GM21619 (cell line): ENCODE data around the gene GNAQ.
"Not testable (repeated sequence)": the region's sequence is repeated elsewhere in the genome, so short reads cannot be mapped to it uniquely, and the experiment has no call there.

Experiments
- ATAC-seq: cut with Tn5 transposase; IDR thresholded peaks from one replicate; pipeline ENCODE4 v1.9.1; 2021; ENCODE audit not compliant: unreplicated experiment

GNAQ gene

GRCh38 chr9:77748214-77748772, 283.3 kb downstream of the GNAQ start:
- ATAC-seq = no peak

DNA sequence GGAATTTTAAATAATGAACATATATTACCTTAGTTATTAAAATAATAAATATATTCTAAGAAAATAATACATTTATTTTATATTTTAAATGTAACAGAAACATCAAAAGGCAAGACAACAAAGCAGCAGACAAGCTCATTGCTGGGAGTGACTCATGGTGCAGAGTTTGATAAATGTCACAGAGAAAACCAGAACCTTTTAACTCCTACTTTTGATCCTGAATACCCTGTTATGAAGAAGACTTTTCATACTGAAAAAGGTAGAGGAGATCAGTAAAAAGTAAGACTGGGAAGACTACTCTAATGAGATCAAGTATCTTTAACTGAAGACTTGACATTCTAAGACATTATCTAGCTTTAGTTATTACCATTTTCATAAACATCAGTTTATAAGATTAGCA, 284.4 kb downstream of the GNAQ start:
- no peak for ATAC-seq

DNA sequence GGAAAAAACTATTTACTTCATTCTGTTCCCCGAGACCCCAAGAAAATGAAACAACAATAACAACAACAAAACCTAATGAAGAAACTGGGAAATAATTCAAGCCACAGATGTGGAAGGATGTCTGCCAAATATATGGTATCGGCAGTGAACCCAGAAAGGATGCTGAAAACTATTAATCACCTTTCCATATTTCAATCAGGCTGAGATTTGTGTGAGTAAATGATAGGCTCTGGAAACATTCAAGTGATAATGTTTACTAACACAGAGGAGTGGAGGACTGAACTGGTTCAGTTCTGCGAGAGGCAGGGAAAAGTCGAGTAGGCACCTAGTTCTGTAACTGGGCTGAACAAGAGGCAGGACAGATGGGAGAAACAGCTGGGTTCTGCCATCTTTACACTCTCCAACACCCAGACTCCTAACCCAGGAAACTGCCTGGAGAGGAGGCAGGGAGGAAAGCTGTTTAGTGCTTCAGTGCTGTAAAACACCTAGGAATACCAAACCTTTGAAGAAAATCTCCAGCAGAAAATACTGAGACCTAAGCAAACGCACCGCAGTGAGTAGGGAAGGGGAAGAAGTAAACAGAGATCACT, 286.7 kb downstream of the GNAQ start:
- ATAC-seq = no peak

- no peak for ATAC-seq
Measured at GRCh38 chr9:77743386-77743785, 288.2 kb downstream of the GNAQ start.

DNA sequence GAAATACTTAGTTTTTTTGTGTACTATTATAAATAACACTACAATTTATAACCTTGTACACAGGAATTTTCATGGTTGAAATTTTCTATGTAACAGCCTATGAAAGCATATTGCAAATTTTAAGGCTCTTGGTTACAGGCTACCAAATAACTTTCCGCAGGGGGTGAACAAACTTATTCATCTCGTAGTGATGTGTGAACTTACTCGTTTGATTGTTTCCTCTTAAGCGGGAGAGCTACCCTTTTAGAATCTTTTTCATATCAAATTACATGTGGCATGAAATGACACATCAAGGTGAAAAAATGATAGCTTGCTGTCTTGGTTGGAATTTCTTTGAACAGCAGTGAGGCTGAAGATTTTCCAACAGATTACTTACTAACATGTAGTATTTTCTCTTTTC, 292.7 kb downstream of the GNAQ start:
- no peak for ATAC-seq

- ATAC-seq = no peak
Measured at GRCh38 chr9:77735494-77735893, 296.1 kb downstream of the GNAQ start.

GRCh38 chr9:77731930-77732329, 299.7 kb downstream of the GNAQ start:
- peak; percentile 62 for ATAC-seq

GRCh38 chr9:77731008-77731698, 300.5 kb downstream of the GNAQ start:
- ATAC-seq = no peak

DNA sequence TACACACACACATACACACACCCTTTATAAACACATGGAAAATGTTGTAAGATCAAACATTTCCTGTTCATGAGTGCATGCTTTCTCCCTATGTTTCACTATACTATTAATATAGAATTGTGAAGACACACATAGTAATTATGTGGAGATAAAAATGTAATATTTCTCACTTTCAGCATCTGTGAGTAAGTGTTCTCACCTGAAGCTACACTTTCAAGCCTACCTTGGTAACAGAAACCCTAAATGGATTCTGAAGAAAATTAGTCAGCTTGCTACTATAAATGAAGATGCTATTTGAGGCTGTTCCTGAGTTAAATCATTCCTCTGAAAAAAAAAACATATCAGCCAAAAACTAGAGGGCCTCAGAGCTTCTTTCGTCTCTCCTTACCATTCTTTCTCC, 302.4 kb downstream of the GNAQ start:
- no peak for ATAC-seq

DNA sequence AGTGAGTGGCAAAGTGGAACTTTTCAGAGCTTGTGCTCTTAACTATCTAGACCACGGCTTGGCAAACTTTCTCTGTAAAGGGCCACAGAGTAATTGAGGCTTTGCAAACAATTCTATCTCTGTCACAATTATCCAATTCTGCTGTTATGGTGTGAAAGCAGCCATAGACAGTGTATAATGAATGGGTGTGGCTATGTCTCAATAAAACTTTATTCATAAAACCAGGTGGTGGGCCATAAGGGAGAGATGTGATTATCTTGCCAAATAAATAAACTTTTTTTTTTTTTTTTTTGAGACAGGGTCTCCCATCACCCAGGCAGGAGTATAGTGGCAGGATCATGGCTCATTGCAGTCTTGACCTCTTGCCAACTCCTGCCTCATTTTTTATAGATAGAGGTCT, 304.8 kb downstream of the GNAQ start:
- ATAC-seq = no peak

DNA sequence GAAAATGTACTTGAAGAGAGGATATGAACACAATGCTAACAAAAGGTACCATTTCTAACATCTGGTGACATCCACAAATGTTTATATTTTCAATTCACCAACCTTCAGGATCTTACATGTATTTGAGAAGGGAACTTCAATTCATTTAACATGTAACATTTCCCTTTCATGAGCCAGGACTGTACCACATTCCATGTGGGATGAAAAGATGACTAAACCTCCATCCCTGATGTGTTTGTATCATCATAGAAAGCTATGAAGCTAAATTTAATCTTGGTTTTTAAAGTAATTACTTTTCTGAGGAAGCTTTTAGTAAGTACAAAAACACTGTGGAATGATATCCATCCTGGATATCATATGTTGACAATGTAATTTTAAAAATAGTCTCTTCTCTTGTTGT, 305.3 kb downstream of the GNAQ start:
- ATAC-seq = no peak

DNA sequence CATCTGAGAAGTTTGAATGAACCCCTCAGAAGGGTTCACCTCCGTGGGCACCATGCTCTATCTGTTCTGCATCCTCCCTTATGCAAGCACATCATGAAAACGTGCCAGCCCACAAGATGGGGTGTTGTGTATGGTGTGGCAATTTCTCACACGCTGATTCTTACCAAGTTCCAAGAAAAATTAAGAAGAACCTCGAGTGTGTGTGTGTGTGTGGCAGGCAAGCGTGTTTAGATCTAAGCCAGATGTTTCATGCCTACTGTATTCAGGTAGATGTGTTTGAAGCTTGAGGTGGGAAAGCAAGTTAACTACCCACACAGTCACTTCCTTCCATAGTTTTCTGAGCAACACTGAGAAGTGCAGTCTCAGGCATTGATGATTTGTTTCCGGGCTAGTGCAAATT, 305.8 kb downstream of the GNAQ start:
- no peak for ATAC-seq

GRCh38 chr9:77725046-77725694, 306.4 kb downstream of the GNAQ start:
- ATAC-seq = no peak

GRCh38 chr9:77721156-77721555, 310.5 kb downstream of the GNAQ start:
- ATAC-seq = not testable (repeated sequence)

DNA sequence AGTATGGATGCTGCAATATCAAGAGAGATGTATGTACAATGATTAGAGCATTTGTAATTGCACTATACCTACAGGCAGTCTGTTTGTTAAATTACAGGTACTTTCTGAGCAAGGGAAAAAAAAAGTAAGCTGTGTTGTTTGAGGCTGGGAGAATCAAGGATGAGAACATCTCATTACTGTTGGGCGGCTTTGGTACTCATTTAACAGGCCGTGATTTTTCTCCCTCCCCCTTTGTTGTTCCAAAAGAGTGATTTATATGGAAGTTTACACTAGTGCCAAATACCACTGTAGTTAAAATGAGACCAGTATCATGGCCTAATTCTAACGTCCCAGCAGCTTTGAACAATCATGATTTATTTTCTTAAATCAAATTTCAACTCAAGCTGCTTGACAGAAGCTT, 312.3 kb downstream of the GNAQ start:
- ATAC-seq = no peak

DNA sequence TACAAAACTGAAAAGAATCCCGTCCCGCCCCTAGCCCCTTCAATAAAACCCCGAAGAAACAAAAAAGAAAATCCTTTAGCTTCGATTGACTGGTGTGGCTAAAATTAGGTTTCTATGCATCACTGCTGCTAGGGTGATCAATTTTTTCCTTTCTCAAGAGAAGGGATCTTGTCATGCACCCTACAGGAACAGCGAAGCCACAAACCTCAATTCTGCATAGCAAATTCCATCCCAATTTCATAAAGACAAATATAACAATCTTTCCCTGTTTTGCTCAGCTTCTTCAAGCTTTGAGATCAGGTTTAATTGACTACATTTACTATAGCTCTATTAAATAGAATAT, 313.3 kb downstream of the GNAQ start:
- ATAC-seq = not testable (repeated sequence)

DNA sequence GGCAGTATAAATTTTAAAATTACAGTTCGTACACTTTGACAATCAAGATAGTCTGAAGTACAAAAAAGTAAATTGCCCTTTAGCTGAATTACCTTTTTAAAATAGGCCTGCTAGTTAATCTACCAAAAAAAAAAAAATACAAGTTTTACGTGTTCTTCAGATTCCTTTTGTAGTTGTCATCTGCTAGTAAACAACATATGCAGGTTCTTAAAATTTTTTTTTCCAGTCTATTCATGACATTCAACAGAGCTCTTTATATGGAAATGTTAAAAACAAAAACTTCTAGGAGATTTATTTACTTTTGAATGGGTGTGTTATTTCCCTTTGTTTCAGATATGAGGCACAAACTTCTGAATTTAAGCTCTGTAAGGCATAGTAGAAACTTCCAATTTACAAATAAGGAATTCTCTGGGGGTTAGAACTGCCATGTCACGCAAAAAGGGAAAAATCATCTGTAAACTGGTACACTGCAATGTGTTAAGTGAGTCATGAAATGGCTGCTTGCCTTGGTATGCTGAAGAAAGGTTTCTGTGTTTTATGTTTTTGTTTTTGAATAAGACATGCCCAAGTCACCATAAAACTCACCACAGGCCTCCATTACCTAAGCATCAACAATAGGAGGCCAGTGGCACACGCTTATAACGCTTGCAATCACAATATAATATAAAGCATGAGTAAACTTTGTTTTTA, 313.9 kb downstream of the GNAQ start:
- ATAC-seq = not testable (repeated sequence)

DNA sequence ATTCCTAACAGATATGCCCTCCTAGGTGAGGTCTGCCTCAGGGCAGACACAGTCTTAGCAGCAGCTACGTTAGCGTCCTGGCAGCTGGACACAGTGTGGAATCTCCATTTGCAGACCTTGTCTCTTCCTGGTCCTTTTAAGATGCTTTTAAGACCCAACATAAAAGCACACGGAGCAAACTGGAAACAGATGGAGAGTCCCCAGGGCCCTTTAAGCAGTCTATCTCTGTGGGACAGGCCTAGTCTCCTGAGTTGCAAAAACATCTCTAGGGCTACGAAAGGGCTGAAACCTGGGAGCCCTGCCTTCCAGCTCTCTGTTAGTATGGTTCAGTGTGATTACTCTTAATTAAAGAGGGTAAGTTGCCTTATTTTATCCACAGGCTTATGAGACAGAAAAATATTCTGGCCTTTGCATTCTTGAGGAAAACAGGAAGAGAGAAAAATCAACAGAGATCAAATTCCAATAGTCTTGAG, 317.5 kb downstream of the GNAQ start:
- no peak for ATAC-seq

GRCh38 chr9:77712533-77713130, 319.0 kb downstream of the GNAQ start:
- no peak for ATAC-seq

DNA sequence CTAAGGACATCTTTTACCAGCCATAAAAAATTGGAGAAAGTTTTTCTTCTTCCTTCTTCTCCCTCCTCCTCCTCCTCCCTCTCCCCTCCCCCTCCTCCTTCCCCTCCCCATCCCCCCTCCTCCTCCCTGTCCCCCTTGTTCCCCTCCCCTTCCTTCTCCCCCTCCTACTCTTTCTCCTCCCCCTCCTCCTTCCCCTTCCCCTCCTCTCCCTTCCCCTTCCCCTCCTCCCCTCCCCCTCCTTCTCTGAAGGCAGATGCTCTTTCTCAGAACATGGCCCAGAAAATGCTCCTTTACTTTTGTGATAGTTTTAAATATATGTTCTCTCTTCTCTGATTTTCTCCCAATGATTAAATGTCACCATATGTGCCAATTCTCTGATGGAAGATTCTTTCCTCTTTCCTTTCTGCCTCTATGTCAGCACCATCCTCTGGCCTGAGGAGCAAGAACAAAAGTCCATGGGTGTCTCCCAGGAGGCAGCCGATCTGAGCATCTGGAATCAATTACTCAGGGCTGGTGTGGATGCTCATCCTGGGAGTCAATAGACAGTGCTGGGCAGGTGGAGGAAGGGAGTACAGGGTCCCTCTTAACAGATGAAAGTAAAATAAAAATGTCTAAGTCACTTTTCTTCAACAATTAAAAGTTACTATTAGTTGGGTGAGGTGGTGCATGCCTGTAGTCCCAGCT, 320.5 kb downstream of the GNAQ start:
- ATAC-seq = no peak

GRCh38 chr9:77710316-77710715, 321.3 kb downstream of the GNAQ start:
- no peak for ATAC-seq
